Fibroblast of skin of scalp (primary cell): ENCODE data around the gene PAMR1.
A peak's percentile ranks its signal among the peaks of the same experiment; 100 is the strongest.
"Not testable (repeated sequence)": the region's sequence is repeated elsewhere in the genome, so short reads cannot be mapped to it uniquely, and the experiment has no call there.

Experiments used
- DNase-seq: peaks from one replicate; pipeline ENCODE4 v3.0.0-alpha.2; 2013

The PAMR1 gene

GRCh38 chr11:35545391-35546003 lies 20.1 kb upstream of the PAMR1 start:
- DNase-seq, result no peak

- no peak for DNase-seq
Measured at GRCh38 chr11:35543481-35543880, 18.1 kb upstream of the PAMR1 start.

- peak; percentile 92 for DNase-seq
Measured at GRCh38 chr11:35541621-35542375, 16.4 kb upstream of the PAMR1 start.

- DNase-seq, result no peak
Measured at GRCh38 chr11:35540526-35540925, 15.1 kb upstream of the PAMR1 start.

GRCh38 chr11:35539781-35540281 lies 14.4 kb upstream of the PAMR1 start:
- DNase-seq, result peak; percentile 78

- peak; percentile 35 for DNase-seq
Measured at GRCh38 chr11:35539256-35539655, 13.8 kb upstream of the PAMR1 start.

- DNase-seq, result no peak
Measured at GRCh38 chr11:35536470-35536869, 11.1 kb upstream of the PAMR1 start.

- peak; percentile 63 for DNase-seq
Measured at GRCh38 chr11:35531246-35531645, 5.8 kb upstream of the PAMR1 start.

- DNase-seq, result peak; percentile 95
Measured at GRCh38 chr11:35529971-35530495, 4.6 kb upstream of the PAMR1 start.

- peak; percentile 63 for DNase-seq
Measured at GRCh38 chr11:35526370-35526792, 965 bp upstream of the PAMR1 start.

GRCh38 chr11:35524780-35525179 lies 636 bp downstream of the PAMR1 start:
- DNase-seq, result peak; percentile 46

- no peak for DNase-seq
Measured at GRCh38 chr11:35523861-35524260, 1.6 kb downstream of the PAMR1 start.

- DNase-seq, result peak; percentile 73
Measured at GRCh38 chr11:35523331-35523768, 2.1 kb downstream of the PAMR1 start.

- DNase-seq, result not testable (repeated sequence)
Measured at GRCh38 chr11:35522091-35522490, 3.3 kb downstream of the PAMR1 start.

GRCh38 chr11:35520376-35520775 lies 5.0 kb downstream of the PAMR1 start:
- DNase-seq, result no peak

GRCh38 chr11:35518766-35519165 lies 6.7 kb downstream of the PAMR1 start:
- DNase-seq, result no peak

- DNase-seq, result no peak
Measured at GRCh38 chr11:35517481-35517880, 7.9 kb downstream of the PAMR1 start.

- no peak for DNase-seq
Measured at GRCh38 chr11:35516403-35516802, 9.0 kb downstream of the PAMR1 start.

GRCh38 chr11:35515224-35515623 lies 10.2 kb downstream of the PAMR1 start:
- peak; percentile 94 for DNase-seq

- no peak for DNase-seq
Measured at GRCh38 chr11:35514481-35514880, 10.9 kb downstream of the PAMR1 start.

GRCh38 chr11:35511666-35512065 lies 13.8 kb downstream of the PAMR1 start:
- peak; percentile 97 for DNase-seq

- peak; percentile 46 for DNase-seq
Measured at GRCh38 chr11:35507688-35508087, 17.7 kb downstream of the PAMR1 start.

- DNase-seq, result no peak
Measured at GRCh38 chr11:35501776-35502175, 23.6 kb downstream of the PAMR1 start.

GRCh38 chr11:35500744-35501143 lies 24.7 kb downstream of the PAMR1 start:
- no peak for DNase-seq
